ENCODE data around the gene ATP8B4. TPM values are rescaled to one million over a fixed set of nuclear protein-coding genes. Genes with fewer than 3 reads are reported as not detected.
"Not testable (repeated sequence)": the region's sequence is repeated elsewhere in the genome, so short reads cannot be mapped to it uniquely, and the experiment has no call there.

ATP8B4 gene
- total RNA-seq, 4 donors from 2014 or later = 11.8 to 18.2 (median 13.4) TPM

DNA sequence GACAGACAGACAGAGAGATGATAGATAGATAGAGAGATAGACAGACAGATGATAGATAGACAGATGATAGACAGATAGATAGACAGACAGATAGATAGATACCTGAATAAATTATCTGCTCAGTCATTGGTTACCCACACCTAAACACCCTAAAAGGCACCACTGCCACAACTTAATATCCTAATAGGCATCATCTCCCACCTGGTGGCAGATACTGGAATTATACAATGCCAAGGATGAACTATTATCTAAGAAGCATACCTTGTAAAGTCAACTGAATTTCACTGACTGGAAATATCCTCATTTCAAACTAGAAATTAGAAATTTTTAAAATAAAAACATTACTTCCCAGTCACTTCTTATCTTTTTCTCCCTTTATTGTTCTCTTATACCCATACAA is 19.4 kb upstream of the ATP8B4 start:
- Histone ChIP-seq H3K4me3 (no peak overlapping the region), H3K9me3 (no peaks in the 10 kb centered on the region), H3K4me1 (peaks cover 0 to 4% (median 0%) of the 10 kb centered on the region in 4 donors), H3K36me3 (no peaks in the 10 kb centered on the region), H3K27me3 (no peaks in the 10 kb centered on the region), H3K27ac (no peak overlapping the region)
- TF ChIP-seq POLR2A (IDR thresholded peaks at IDR 0.05) (no peak), CTCF (IDR thresholded peaks at IDR 0.05) (no peak), EP300 (IDR thresholded peaks at IDR 0.05) (no peak)
- no peak for DNase-seq (ENCODE audit: low spot score in 2 of 2)

- no peak for TF ChIP-seq EP300 (IDR thresholded peaks at IDR 0.05)
- no peak for TF ChIP-seq POLR2A (IDR thresholded peaks at IDR 0.05)
- TF ChIP-seq CTCF (IDR thresholded peaks at IDR 0.05) = no peak
- WGBS, 2 donors = 92 to 97% methylated on average over 2 of the region's 2 CpGs
- no peaks in the 10 kb centered on the region for H3K9me3 ChIP-seq
- peaks cover 0 to 4% (median 0%) of the 10 kb centered on the region in 4 donors for H3K4me1 ChIP-seq
- H3K27ac ChIP-seq = no peak overlapping the region
- no peaks in the 10 kb centered on the region for H3K27me3 ChIP-seq
- no peak overlapping the region for H3K4me3 ChIP-seq
- no peak for DNase-seq (ENCODE audit: low spot score in 2 of 2)
- no peaks in the 10 kb centered on the region for H3K36me3 ChIP-seq
Measured at GRCh38 chr15:50137893-50138292, 18.9 kb upstream of the ATP8B4 start.

- WGBS, 2 donors = 87 to 92% methylated on average over 7 of the region's 7 CpGs
- Histone ChIP-seq H3K4me1 (peaks cover 0 to 4% (median 0%) of the 10 kb centered on the region in 4 donors), H3K4me3 (no peak overlapping the region), H3K27ac (no peak overlapping the region), H3K27me3 (no peaks in the 10 kb centered on the region), H3K9me3 (no peaks in the 10 kb centered on the region), H3K36me3 (no peaks in the 10 kb centered on the region)
- no peak for TF ChIP-seq EP300 (IDR thresholded peaks at IDR 0.05)
- no peak for TF ChIP-seq POLR2A (IDR thresholded peaks at IDR 0.05)
- no peak for TF ChIP-seq CTCF (IDR thresholded peaks at IDR 0.05)
- DNase-seq (ENCODE audit: low spot score in 2 of 2) = no peak
Measured at GRCh38 chr15:50137330-50137761, 18.3 kb upstream of the ATP8B4 start.

- 73 to 77% methylated on average over 5 of the region's 5 CpGs for WGBS, 2 donors
- no peaks in the 10 kb centered on the region for H3K27me3 ChIP-seq
- H3K4me1 ChIP-seq = peaks cover 0 to 4% (median 0%) of the 10 kb centered on the region in 4 donors
- DNase-seq (ENCODE audit: low spot score in 2 of 2) = no peak
- no peaks in the 10 kb centered on the region for H3K36me3 ChIP-seq
- peak overlapping the region in 3 of 4 donors; percentile 19 to 61 (median 56) for H3K27ac ChIP-seq
- H3K9me3 ChIP-seq = no peaks in the 10 kb centered on the region
- TF ChIP-seq EP300 (IDR thresholded peaks at IDR 0.05) (no peak), POLR2A (IDR thresholded peaks at IDR 0.05) (no peak), CTCF (IDR thresholded peaks at IDR 0.05) (no peak)
- no peak overlapping the region for H3K4me3 ChIP-seq
Measured at GRCh38 chr15:50135031-50135551, 16.1 kb upstream of the ATP8B4 start.

DNA sequence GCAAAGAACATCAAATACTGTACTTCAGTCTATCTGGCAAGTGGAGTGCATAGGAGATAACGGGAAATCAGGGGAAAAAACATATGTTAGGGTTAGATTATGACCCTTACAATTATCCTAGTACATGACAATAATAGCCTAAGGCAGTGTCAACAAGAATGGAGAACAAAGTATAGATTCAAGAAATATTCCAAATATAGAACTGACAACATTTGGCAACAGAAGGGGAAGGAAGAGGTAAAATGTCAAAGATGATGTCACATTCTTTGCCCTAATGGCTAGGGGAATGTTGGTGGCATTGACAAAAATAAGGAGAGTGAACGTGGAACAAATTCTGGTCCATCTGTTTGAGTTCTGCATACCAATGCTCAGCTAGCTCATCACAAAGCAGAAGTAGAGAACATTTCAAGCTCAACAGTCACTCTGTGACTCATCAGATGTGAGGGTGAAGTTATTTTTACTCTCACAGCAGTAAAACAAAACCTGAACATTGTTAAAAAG is 15.5 kb upstream of the ATP8B4 start:
- H3K36me3 ChIP-seq = no peaks in the 10 kb centered on the region
- H3K27ac ChIP-seq = peak overlapping the region in 2 of 4 donors; percentile 56 to 61
- peaks cover 0 to 4% (median 0%) of the 10 kb centered on the region in 4 donors for H3K4me1 ChIP-seq
- no peak for DNase-seq (ENCODE audit: low spot score in 2 of 2)
- TF ChIP-seq CTCF (IDR thresholded peaks at IDR 0.05) = no peak
- TF ChIP-seq EP300 (IDR thresholded peaks at IDR 0.05) = peak in 1 of 2 donors; percentile 61
- no peaks in the 10 kb centered on the region for H3K27me3 ChIP-seq
- no peaks in the 10 kb centered on the region for H3K9me3 ChIP-seq
- no peak overlapping the region for H3K4me3 ChIP-seq
- WGBS, 2 donors = 4 to 13% methylated on average over 2 of the region's 2 CpGs

- H3K4me1 ChIP-seq; H3K36me3 ChIP-seq; H3K27me3 ChIP-seq; DNase-seq (ENCODE audit: low spot score in 2 of 2); H3K9me3 ChIP-seq; H3K4me3 ChIP-seq; H3K27ac ChIP-seq: not testable (repeated sequence)
- WGBS, 2 donors = 70 to 83% methylated on average over 3 of the region's 3 CpGs
Measured at GRCh38 chr15:50132251-50132984, 13.4 kb upstream of the ATP8B4 start.

Data from tibial nerve (tissue), 4 donors.